ENCODE measurements around the gene RETREG2.
A peak's percentile ranks its signal among the peaks of the same experiment; 100 is the strongest.

The RETREG2 gene

GRCh38 chr2:219214141-219214540 is 36.1 kb downstream of the RETREG2 start:
- Histone ChIP-seq H3K4ac (ENCODE audit: low read depth, low read length) (no peak overlapping the region), H3K36me3 (ENCODE audit: control insufficient read depth in 1 of 2, insufficient read depth in 2 of 2, low read length in 2 of 2) (peaks cover 49 to 54% of the 10 kb centered on the region in 2 experiments), H3K14ac (ENCODE audit: low read length) (no peak overlapping the region), H3K9ac (ENCODE audit: low read length) (no peak overlapping the region), H2BK5ac (ENCODE audit: low read depth, low read length, poor library complexity) (no peak overlapping the region), H4K8ac (ENCODE audit: low read depth, low read length) (no peak overlapping the region), H3K9me3 (ENCODE audit: insufficient read depth, low read depth, low read length) (no peaks in the 10 kb centered on the region), H3K4me1 (ENCODE audit: control insufficient read depth in 1 of 2, insufficient read depth in 2 of 2, low read length in 2 of 2) (peaks cover 6 to 12% of the 10 kb centered on the region in 2 experiments), H2BK120ac (ENCODE audit: insufficient read depth, low read length, poor library complexity) (no peak overlapping the region), H3K4me2 (ENCODE audit: low read length) (no peak overlapping the region), H4K12ac (ENCODE audit: low read depth, low read length) (peak overlapping the region; percentile 22), H2AFZ (ENCODE audit: insufficient read depth, low read length, poor library complexity) (no peak overlapping the region), H2AK5ac (ENCODE audit: low read length) (no peak overlapping the region), H2BK12ac (ENCODE audit: low read length) (no peak overlapping the region), H3K79me2 (ENCODE audit: control insufficient read depth, insufficient read depth, low read length, poor library complexity) (peaks cover 8% of the 10 kb centered on the region), H3K79me1 (ENCODE audit: low read length) (peaks cover 11% of the 10 kb centered on the region), H3K27ac (ENCODE audit: low read depth, low read length) (no peak overlapping the region), H4K91ac (ENCODE audit: low read depth, low read length) (no peak overlapping the region), H3K18ac (ENCODE audit: low read length) (no peak overlapping the region), H3K23ac (ENCODE audit: low read length) (no peak overlapping the region), H3K27me3 (ENCODE audit: insufficient read depth, low read length) (no peaks in the 10 kb centered on the region), H3K4me3 (ENCODE audit: low read depth, low read length) (no peak overlapping the region)
- DNase-seq, result no peak
- no CpG with 5 or more reads among the region's 15 CpGs for WGBS (ENCODE audit: extremely low coverage, insufficient coverage, insufficient read length)

- Histone ChIP-seq H3K23ac (ENCODE audit: low read length) (no peak overlapping the region), H3K27ac (ENCODE audit: low read depth, low read length) (no peak overlapping the region), H4K91ac (ENCODE audit: low read depth, low read length) (no peak overlapping the region), H2BK12ac (ENCODE audit: low read length) (no peak overlapping the region), H3K36me3 (ENCODE audit: control insufficient read depth in 1 of 2, insufficient read depth in 2 of 2, low read length in 2 of 2) (peaks cover 44 to 49% of the 10 kb centered on the region in 2 experiments), H3K4me2 (ENCODE audit: low read length) (no peak overlapping the region), H3K79me1 (ENCODE audit: low read length) (peaks cover 12% of the 10 kb centered on the region), H3K4ac (ENCODE audit: low read depth, low read length) (no peak overlapping the region), H3K9ac (ENCODE audit: low read length) (no peak overlapping the region), H4K12ac (ENCODE audit: low read depth, low read length) (no peak overlapping the region), H4K8ac (ENCODE audit: low read depth, low read length) (no peak overlapping the region), H3K9me3 (ENCODE audit: insufficient read depth, low read depth, low read length) (no peaks in the 10 kb centered on the region), H3K14ac (ENCODE audit: low read length) (no peak overlapping the region), H3K27me3 (ENCODE audit: insufficient read depth, low read length) (no peaks in the 10 kb centered on the region), H2BK120ac (ENCODE audit: insufficient read depth, low read length, poor library complexity) (no peak overlapping the region), H2AK5ac (ENCODE audit: low read length) (no peak overlapping the region), H3K79me2 (ENCODE audit: control insufficient read depth, insufficient read depth, low read length, poor library complexity) (peaks cover 8% of the 10 kb centered on the region), H2AFZ (ENCODE audit: insufficient read depth, low read length, poor library complexity) (no peak overlapping the region), H3K4me1 (ENCODE audit: control insufficient read depth in 1 of 2, insufficient read depth in 2 of 2, low read length in 2 of 2) (peaks cover 10 to 15% of the 10 kb centered on the region in 2 experiments), H3K4me3 (ENCODE audit: low read depth, low read length) (no peak overlapping the region), H2BK5ac (ENCODE audit: low read depth, low read length, poor library complexity) (no peak overlapping the region), H3K18ac (ENCODE audit: low read length) (no peak overlapping the region)
- no peak for DNase-seq
- WGBS (ENCODE audit: extremely low coverage, insufficient coverage, insufficient read length), result no CpG with 5 or more reads among the region's 6 CpGs
Measured at GRCh38 chr2:219214786-219215185, 36.7 kb downstream of the RETREG2 start.

GRCh38 chr2:219215871-219216534 is 37.9 kb downstream of the RETREG2 start:
- peak overlapping the region; percentile 6 for H3K4me3 ChIP-seq (ENCODE audit: low read depth, low read length)
- no peak overlapping the region for H3K4ac ChIP-seq (ENCODE audit: low read depth, low read length)
- no peak overlapping the region for H3K14ac ChIP-seq (ENCODE audit: low read length)
- H3K4me2 ChIP-seq (ENCODE audit: low read length), result no peak overlapping the region
- H2AFZ ChIP-seq (ENCODE audit: insufficient read depth, low read length, poor library complexity), result no peak overlapping the region
- peaks cover 12% of the 10 kb centered on the region for H3K79me1 ChIP-seq (ENCODE audit: low read length)
- H2AK5ac ChIP-seq (ENCODE audit: low read length), result no peak overlapping the region
- H3K9me3 ChIP-seq (ENCODE audit: insufficient read depth, low read depth, low read length), result no peaks in the 10 kb centered on the region
- peaks cover 43 to 49% of the 10 kb centered on the region in 2 experiments for H3K36me3 ChIP-seq (ENCODE audit: control insufficient read depth in 1 of 2, insufficient read depth in 2 of 2, low read length in 2 of 2)
- no peak overlapping the region for H2BK120ac ChIP-seq (ENCODE audit: insufficient read depth, low read length, poor library complexity)
- no peak overlapping the region for H3K23ac ChIP-seq (ENCODE audit: low read length)
- H3K27me3 ChIP-seq (ENCODE audit: insufficient read depth, low read length), result no peaks in the 10 kb centered on the region
- no peak overlapping the region for H4K8ac ChIP-seq (ENCODE audit: low read depth, low read length)
- peaks cover 10 to 15% of the 10 kb centered on the region in 2 experiments for H3K4me1 ChIP-seq (ENCODE audit: control insufficient read depth in 1 of 2, insufficient read depth in 2 of 2, low read length in 2 of 2)
- no peak overlapping the region for H3K27ac ChIP-seq (ENCODE audit: low read depth, low read length)
- H2BK5ac ChIP-seq (ENCODE audit: low read depth, low read length, poor library complexity), result no peak overlapping the region
- no peak overlapping the region for H2BK12ac ChIP-seq (ENCODE audit: low read length)
- H3K9ac ChIP-seq (ENCODE audit: low read length), result no peak overlapping the region
- no peak overlapping the region for H4K91ac ChIP-seq (ENCODE audit: low read depth, low read length)
- H4K12ac ChIP-seq (ENCODE audit: low read depth, low read length), result no peak overlapping the region
- WGBS (ENCODE audit: extremely low coverage, insufficient coverage, insufficient read length), result no CpG with 5 or more reads among the region's 27 CpGs
- peaks cover 8% of the 10 kb centered on the region for H3K79me2 ChIP-seq (ENCODE audit: control insufficient read depth, insufficient read depth, low read length, poor library complexity)
- no peak for DNase-seq
- H3K18ac ChIP-seq (ENCODE audit: low read length), result no peak overlapping the region

DNA sequence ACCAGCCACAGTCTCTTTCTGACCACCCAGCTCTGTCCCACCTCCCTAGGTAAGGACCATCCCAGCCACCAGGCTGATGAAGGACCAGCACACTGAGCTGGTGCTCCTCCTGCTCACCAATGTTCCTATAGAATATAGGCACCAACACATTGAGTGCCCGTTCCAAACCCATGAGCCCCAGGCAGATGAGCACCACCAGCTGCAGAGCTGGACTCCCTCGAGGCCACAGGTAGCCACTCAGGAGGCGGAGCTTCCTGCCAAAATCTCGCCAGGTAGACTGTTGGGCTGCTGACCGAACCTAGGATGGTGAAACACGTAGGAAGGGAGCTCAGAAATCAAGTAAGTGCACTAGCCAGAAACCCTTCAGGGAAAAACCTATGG is 38.5 kb downstream of the RETREG2 start:
- Histone ChIP-seq H4K91ac (ENCODE audit: low read depth, low read length) (no peak overlapping the region), H4K12ac (ENCODE audit: low read depth, low read length) (no peak overlapping the region), H3K27me3 (ENCODE audit: insufficient read depth, low read length) (no peaks in the 10 kb centered on the region), H3K9ac (ENCODE audit: low read length) (no peak overlapping the region), H2BK5ac (ENCODE audit: low read depth, low read length, poor library complexity) (no peak overlapping the region), H2BK120ac (ENCODE audit: insufficient read depth, low read length, poor library complexity) (no peak overlapping the region), H3K79me1 (ENCODE audit: low read length) (peaks cover 12% of the 10 kb centered on the region), H3K18ac (ENCODE audit: low read length) (no peak overlapping the region), H3K4me1 (ENCODE audit: control insufficient read depth in 1 of 2, insufficient read depth in 2 of 2, low read length in 2 of 2) (peaks cover 10 to 15% of the 10 kb centered on the region in 2 experiments), H2AFZ (ENCODE audit: insufficient read depth, low read length, poor library complexity) (no peak overlapping the region), H3K79me2 (ENCODE audit: control insufficient read depth, insufficient read depth, low read length, poor library complexity) (peaks cover 8% of the 10 kb centered on the region), H3K14ac (ENCODE audit: low read length) (no peak overlapping the region), H3K36me3 (ENCODE audit: control insufficient read depth in 1 of 2, insufficient read depth in 2 of 2, low read length in 2 of 2) (peaks cover 44 to 50% of the 10 kb centered on the region in 2 experiments), H3K4me3 (ENCODE audit: low read depth, low read length) (peak overlapping the region; percentile 6), H3K23ac (ENCODE audit: low read length) (no peak overlapping the region), H3K9me3 (ENCODE audit: insufficient read depth, low read depth, low read length) (no peaks in the 10 kb centered on the region), H2BK12ac (ENCODE audit: low read length) (no peak overlapping the region), H3K27ac (ENCODE audit: low read depth, low read length) (no peak overlapping the region), H2AK5ac (ENCODE audit: low read length) (no peak overlapping the region), H3K4me2 (ENCODE audit: low read length) (no peak overlapping the region), H4K8ac (ENCODE audit: low read depth, low read length) (no peak overlapping the region), H3K4ac (ENCODE audit: low read depth, low read length) (no peak overlapping the region)
- DNase-seq, result no peak
- WGBS (ENCODE audit: extremely low coverage, insufficient coverage, insufficient read length), result no CpG with 5 or more reads among the region's 6 CpGs
